ENCODE results near the gene NMUR1. TPM values are rescaled to one million over a fixed set of nuclear protein-coding genes. Genes with fewer than 3 reads are reported as not detected.

The NMUR1 gene
- total and polyA plus RNA-seq, 9 donors: 0.10 to 0.56 (median 0.31) TPM; not detected in 4

DNA sequence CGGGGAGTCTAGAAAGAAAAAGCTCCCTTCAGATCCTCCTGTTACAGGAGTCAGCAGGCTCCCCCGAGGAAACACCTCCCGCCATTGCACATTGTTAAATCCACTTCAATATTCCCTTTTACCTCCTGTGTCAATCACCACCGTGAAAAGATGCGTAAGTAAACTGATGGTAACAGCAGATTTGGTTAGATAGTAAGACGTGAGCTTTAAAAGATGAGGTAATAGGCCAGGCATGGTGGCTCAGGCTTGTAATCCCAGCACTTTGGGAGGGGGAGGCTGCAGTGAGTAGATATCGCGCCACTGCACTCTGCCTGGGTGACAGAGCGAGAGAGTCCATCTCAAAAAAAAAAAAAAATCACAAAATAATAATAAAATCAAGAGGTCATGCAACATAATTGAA, 50.8 kb downstream of the NMUR1 start:
- TF ChIP-seq POLR2A (IDR thresholded peaks at IDR 0.05): no peak
- no peak for TF ChIP-seq CTCF (IDR thresholded peaks at IDR 0.05)
- no peak for TF ChIP-seq EP300 (IDR thresholded peaks at IDR 0.05)
- Histone ChIP-seq H3K4me1 (ENCODE audit: insufficient read depth) (peaks cover 1% of the 10 kb centered on the region), H3K27me3 (no peaks in the 10 kb centered on the region), H3K36me3 (no peaks in the 10 kb centered on the region), H3K27ac (no peak overlapping the region), H3K4me3 (no peak overlapping the region), H3K9me3 (no peaks in the 10 kb centered on the region)
- intact Hi-C loops (cut with DNase I): no loop called here
- 88 to 89% (median 89%) methylated on average over 9 of the region's 9 CpGs for WGBS, 3 donors
- no peak for DNase-seq

- 75 to 81% (median 80%) methylated on average over 3 of the region's 3 CpGs for WGBS, 3 donors
- intact Hi-C loops (cut with DNase I): no loop called here
- no peaks in the 10 kb centered on the region for H3K9me3 ChIP-seq
- H3K27ac ChIP-seq: no peak overlapping the region
- TF ChIP-seq CTCF (IDR thresholded peaks at IDR 0.05) (no peak), EP300 (IDR thresholded peaks at IDR 0.05) (no peak), POLR2A (IDR thresholded peaks at IDR 0.05) (no peak)
- no peaks in the 10 kb centered on the region for H3K4me1 ChIP-seq (ENCODE audit: insufficient read depth)
- no peaks in the 10 kb centered on the region for H3K36me3 ChIP-seq
- H3K4me3 ChIP-seq: no peak overlapping the region
- H3K27me3 ChIP-seq: no peaks in the 10 kb centered on the region
- no peak for DNase-seq
These were observed 53.3 kb downstream of the NMUR1 start for GRCh38 chr2:231476920-231477319.

- H3K36me3 ChIP-seq: no peaks in the 10 kb centered on the region
- intact Hi-C loops (cut with DNase I): no loop called here
- no peaks in the 10 kb centered on the region for H3K4me1 ChIP-seq (ENCODE audit: insufficient read depth)
- TF ChIP-seq EP300 (IDR thresholded peaks at IDR 0.05) (no peak), CTCF (IDR thresholded peaks at IDR 0.05) (no peak), POLR2A (IDR thresholded peaks at IDR 0.05) (no peak)
- no peak overlapping the region for H3K27ac ChIP-seq
- no peaks in the 10 kb centered on the region for H3K27me3 ChIP-seq
- 58 to 66% (median 66%) methylated on average over 3 of the region's 3 CpGs for WGBS, 3 donors
- H3K4me3 ChIP-seq: no peak overlapping the region
- H3K9me3 ChIP-seq: no peaks in the 10 kb centered on the region
- DNase-seq: no peak
These were observed 54.3 kb downstream of the NMUR1 start for GRCh38 chr2:231475965-231476364.

Small RNAs within 50 kb of the gene (small RNA-seq; reads per million reads assigned to genes)
- not detected for gene RNU2-22P

Other genes starting within 250 kb of the NMUR1 start
- gene B3GNT7, start 134.7 kb downstream of the NMUR1 start, total RNA-seq: 10 to 100 TPM; 13.1 to 34.0 (median 25.2) TPM
- gene B3GNT7, start 134.7 kb downstream of the NMUR1 start, polyA plus RNA-seq: 1 to 10 TPM; 4.8 to 6.8 TPM
- gene NCL, start 66.0 kb downstream of the NMUR1 start, total RNA-seq: 100 to 1,000 TPM; 111 to 565 (median 509) TPM
- 100 to 1,000 TPM; 266 to 724 TPM for gene NCL, start 66.0 kb downstream of the NMUR1 start, polyA plus RNA-seq
- gene TEX44, start 62.4 kb upstream of the NMUR1 start, total RNA-seq: not detected
- gene TEX44, start 62.4 kb upstream of the NMUR1 start, polyA plus RNA-seq: not detected
- 1,000 to 10,000 TPM in 2 of 7 donors, 100 to 1,000 TPM in 5; 755 to 1,301 (median 902) TPM for gene PTMA, start 178.1 kb upstream of the NMUR1 start, total RNA-seq
- gene PTMA, start 178.1 kb upstream of the NMUR1 start, polyA plus RNA-seq: 1,000 to 10,000 TPM; 1,827 to 1,991 TPM